HG03571 (cell line): Measurements from ENCODE around the gene SYNM.

Experiments used
- ATAC-seq: cut with Tn5 transposase; IDR thresholded peaks from one replicate; pipeline ENCODE4 v1.9.1; 2021; ENCODE audit not compliant: unreplicated experiment

Gene SYNM

DNA sequence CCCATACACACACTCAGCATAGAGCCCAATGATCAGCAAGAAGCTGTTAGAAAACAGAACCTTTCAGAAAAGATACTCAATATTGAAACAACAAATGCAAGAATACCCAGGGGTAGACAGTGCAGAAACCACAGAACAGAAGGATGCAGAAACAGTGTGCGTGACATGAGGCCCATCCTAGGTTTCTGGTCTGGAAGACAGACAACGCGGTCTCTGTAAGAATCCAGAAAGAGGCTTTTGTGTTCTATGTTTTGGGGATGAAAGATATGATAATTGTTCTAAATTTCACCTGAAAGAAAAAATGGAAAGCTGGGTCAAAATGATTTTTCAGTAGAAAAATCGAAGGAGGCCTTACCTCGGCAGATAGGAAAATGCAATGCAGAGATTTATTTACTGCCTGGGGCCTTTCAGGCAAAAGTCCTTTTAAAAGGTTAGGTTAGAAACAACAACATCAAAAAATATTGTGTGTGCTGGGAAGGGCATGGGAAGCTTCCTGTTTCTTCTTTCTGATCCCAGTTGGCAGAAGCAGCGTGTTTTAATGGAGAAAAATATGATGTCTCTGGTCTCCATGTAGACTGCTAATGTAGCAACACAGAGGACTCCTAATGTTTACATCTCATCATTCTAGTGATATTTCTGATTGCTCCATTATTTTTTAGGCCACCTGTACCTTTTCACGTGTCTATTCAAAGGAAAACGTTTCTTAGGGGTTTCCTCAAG, 17.0 kb downstream of the SYNM start:
- no peak for ATAC-seq

DNA sequence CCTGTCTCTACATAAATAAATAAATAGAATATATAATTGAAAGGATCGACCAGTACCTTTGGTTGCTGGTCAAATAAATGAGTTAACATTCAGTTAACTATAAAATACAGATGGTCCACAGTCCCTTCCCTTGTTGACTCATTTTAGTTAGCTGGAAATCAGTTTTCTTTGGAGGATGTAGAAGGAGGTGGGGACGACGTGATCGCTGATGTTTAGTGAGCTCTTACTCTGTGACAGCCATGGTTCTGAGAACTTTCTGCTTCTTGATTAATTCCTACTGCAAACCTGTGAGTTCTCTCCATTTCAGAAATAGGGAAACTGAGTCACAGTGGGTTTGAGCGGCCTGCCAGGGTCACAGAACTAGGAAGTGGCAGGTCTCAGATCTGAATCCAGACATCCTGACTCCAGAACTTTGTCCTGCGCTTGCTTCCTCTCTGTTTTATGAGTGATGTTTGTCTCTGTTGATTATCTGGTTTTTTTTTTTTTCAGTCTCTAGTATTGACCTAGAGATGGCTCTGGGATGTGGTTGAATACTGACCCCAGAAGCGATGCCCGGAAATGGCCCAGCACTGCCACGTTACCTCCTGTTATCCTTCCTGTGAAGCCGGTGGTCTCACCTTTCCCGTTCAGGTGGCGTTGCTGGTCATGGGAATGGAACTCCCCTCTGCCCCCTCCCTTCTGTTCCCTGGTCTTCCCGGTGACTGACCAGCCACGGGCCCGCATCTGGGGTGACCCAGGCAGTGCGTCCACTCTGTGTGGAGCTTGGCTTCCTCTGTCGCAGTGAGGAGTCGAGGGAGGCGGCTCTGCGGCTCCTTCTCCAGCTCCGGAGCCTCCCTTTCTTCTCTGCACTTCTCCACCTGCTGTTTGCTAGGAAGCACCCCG, 18.2 kb downstream of the SYNM start:
- ATAC-seq, result no peak

DNA sequence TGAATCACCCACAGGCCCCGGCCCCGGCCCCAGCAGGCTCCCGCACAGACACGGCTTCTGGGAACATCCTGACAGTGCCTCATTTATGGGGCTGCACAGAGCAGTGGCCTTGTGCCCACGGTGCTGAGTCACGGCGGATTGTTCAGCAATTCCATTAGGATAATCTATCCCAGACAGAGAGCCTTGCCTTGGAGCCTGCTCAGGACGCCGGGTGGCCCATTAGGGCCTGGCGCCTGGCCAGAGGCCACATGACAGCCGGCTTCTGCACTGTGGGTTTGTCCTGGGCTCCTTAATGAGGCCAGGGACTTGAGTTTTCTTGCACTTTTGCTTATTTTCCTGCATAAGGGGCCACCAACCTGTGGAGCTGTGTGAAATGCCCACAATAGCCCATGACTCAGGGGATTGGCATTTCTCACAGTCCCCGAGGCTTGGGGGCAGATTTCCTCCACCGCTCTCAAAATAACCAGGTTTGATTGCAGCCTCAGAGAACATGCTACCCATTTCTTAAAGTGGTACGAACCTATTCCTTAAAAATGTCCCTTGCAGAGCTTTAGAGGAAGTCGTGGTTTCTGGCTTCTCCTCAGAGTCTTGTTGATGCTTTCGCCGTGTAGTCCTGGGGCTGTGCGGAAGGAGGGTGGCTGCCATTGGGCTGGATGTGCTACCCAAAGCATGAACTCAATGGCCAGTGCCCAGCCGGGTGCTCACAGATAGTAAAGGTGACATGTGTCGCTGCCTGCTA, 19.0 kb downstream of the SYNM start:
- no peak for ATAC-seq

DNA sequence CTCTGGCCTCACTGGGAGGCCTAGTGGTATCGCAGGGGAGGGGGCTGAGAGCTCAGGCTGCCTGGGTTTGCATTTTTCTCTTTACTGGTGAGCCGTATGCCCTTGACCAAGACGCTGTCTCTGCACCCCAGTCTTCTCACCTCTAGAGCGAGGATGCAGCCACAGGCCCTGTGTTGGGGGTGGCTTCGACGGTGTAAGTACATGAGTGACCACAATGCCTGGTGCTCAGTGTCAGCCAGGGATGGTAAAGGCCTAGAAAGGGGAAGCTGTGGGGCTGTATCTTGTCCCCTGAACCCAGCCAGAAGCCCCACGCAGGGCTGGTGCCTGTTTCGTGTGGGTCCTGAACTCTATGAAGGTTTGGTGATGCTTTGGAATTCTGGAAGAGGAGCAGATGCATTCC, 19.8 kb downstream of the SYNM start:
- ATAC-seq, result no peak

DNA sequence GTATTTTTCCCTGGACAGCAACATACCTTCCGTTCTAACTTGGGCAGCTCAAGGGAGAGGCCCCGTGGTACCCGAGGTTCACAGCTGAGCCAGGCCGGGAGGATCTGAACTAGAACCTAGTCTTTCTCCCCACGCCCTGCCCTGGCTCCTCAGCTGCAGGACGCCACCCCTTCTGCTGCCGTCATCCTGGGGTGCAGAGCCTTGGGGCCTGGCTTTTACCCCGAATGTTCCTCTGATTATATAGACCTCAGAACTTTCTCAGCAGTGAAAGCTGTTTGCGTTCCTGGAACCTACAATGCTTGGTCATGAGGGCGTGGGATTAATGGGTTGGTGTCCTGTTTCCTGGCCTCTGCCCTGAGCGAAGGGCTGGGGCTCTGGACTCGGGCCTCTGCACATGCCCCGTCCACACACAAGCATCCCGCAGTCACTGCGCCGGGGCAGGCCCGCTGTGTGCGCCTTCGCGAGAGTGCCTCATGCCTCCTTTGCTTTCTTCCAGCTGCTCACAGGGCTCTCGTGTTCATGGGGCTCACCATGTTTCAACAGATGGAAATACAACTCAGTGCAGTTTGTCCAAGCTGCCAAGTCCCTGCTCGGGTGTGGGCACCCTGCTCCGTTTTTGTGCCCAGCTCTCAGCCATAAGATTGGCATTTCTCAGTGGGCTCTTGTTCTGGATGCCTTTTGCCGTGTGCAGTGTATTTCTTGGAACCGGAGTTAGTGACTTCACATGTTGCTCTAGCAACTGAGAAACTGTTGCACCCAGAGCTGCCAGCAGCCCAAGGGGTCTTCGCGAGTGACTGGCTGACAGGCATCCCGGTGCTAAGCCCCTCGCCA, 20.4 kb downstream of the SYNM start:
- ATAC-seq, result no peak

DNA sequence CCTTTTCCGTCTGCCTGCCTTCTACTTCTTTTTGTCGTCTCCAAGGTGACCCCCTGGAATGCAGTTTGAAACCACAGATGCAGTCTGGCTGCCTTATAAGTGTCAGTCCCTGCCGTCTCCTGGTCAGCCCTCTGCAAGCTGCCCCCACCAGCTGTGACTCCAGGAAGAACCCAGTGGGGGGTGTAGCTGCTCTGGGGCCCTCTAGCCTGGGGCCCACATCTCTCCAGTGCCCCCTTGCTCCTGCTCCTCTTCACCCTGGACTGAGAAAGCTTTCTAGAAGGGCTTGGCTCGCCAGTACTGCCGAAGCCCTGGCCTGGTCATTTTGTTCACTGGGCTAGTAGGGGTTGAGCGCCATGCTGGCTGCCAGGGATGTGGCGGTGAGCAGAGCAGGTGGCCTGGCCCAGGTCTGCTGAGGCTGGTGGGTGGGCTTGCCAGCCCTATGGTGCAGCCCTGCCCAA, 21.3 kb downstream of the SYNM start:
- no peak for ATAC-seq

DNA sequence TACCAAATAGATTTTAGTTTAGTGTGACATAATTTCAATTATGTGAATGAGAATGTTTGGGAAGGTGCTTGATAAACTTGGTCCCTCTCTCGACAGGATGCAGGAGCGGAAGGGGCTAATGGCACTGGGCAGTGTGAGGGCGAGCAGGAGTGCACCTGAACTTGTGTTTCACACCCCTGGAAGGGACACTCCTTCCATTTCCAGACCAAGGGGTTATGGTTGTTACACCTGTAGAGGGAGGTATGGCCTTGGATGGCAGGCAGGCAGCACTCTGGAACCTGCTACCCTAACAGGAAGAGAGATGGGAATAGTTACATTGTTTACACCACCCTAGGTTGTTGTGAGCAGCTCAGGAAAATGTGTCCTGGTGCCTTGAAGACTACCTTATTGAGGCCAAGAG, 22.1 kb downstream of the SYNM start:
- ATAC-seq, result no peak

DNA sequence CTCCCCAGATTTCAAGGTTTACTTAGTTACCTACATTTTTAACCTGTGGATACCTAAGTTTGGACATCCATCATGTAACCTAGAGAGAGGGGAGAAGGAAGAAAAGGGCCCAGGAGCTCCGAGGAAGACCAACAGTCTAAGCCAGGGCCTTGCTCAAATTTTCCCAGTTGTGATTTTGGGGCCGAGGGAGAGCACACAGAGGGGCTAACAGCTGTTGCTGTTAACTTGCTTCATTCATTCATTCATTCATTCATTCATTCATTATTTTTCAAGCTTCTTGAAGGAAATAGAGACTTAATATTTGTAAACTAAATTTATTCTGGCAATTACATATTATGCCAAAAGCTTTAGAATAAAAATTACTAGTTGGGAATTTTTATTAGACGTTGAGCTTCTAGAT, 22.9 kb downstream of the SYNM start:
- no peak for ATAC-seq

DNA sequence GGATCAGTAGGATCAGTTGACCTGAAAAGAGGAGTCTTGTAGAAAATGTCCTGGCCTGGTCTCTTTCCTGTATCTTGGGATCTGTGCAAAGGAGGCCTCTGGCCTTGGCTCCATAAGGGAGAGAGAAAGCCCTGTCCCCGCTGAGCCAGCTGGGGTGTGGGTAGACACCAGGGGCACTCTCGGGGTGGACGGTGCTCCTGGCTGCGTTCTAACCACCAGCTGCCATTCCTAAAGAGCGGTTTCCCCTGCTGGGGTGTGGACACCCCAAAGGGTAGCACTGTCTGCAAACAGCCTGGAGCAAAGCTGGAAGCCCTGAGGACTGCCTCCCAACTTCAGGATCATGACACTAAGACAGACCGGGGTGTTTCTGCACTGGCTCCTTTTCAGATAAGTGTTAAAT, 23.5 kb downstream of the SYNM start:
- no peak for ATAC-seq

DNA sequence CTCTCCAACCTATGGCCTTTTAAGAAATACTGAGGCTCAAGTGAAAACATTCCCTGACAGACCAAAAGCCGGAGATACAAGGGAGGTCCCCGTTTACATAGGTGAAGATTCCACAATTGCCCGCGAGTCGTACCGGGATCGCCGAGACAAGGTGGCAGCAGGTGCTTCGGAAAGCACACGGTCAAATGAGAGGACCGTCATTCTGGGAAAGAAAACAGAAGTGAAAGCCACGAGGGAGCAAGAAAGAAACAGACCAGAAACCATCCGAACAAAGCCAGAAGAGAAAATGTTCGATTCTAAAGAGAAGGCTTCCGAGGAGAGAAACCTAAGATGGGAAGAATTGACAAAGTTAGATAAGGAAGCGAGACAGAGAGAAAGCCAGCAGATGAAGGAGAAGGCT, 24.8 kb downstream of the SYNM start:
- no peak for ATAC-seq

DNA sequence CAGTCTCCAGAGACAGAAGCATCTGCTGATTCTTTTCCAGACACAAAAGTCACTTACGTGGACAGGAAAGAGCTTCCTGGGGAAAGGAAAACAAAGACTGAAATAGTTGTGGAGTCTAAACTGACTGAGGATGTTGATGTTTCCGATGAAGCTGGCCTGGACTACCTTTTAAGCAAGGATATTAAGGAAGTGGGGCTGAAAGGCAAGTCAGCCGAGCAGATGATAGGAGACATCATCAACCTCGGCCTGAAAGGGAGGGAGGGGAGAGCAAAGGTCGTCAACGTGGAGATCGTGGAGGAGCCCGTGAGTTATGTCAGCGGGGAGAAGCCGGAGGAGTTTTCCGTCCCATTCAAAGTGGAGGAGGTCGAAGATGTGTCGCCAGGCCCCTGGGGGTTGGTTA, 25.4 kb downstream of the SYNM start:
- no peak for ATAC-seq

DNA sequence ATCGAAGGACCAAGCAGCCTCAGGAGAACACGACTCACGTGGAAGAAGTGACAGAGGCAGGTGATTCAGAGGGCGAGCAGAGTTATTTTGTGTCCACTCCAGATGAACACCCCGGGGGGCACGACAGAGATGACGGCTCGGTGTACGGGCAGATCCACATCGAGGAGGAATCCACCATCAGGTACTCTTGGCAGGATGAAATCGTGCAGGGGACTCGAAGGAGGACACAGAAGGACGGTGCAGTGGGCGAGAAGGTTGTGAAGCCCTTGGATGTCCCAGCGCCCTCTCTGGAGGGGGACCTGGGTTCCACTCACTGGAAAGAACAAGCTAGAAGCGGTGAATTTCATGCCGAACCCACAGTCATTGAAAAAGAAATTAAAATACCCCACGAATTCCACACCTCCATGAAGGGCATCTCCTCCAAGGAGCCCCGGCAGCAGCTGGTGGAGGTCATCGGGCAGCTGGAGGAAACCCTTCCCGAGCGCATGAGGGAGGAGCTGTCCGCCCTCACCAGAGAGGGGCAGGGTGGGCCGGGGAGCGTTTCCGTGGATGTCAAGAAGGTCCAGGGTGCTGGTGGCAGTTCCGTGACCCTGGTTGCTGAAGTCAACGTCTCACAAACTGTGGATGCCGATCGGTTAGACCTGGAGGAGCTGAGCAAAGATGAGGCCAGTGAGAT, 26.0 kb downstream of the SYNM start:
- ATAC-seq, result no peak

DNA sequence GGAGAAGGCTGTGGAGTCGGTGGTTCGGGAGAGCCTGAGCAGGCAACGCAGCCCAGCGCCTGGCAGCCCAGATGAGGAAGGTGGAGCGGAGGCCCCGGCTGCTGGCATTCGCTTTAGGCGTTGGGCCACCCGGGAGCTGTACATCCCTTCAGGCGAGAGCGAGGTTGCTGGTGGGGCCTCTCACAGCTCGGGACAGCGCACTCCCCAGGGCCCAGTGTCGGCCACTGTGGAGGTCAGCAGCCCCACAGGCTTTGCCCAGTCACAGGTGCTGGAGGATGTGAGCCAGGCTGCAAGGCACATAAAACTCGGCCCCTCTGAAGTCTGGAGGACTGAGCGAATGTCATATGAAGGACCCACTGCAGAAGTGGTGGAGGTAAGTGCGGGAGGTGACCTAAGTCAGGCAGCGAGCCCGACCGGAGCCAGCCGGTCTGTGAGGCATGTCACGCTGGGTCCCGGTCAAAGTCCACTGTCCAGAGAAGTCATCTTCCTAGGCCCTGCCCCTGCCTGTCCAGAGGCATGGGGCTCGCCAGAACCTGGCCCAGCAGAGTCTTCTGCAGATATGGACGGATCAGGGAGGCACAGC, 26.7 kb downstream of the SYNM start:
- ATAC-seq, result no peak

DNA sequence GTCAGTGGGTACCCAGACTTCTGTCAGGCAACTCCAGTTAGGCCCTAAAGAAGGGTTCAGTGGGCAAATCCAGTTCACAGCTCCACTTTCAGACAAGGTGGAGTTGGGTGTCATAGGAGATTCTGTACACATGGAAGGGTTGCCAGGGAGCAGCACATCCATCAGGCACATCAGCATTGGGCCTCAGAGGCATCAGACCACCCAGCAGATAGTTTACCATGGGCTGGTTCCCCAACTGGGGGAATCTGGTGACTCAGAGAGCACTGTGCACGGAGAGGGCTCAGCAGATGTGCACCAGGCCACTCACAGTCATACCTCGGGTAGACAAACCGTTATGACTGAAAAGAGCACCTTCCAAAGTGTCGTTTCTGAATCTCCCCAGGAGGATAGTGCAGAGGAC, 27.2 kb downstream of the SYNM start:
- no peak for ATAC-seq

DNA sequence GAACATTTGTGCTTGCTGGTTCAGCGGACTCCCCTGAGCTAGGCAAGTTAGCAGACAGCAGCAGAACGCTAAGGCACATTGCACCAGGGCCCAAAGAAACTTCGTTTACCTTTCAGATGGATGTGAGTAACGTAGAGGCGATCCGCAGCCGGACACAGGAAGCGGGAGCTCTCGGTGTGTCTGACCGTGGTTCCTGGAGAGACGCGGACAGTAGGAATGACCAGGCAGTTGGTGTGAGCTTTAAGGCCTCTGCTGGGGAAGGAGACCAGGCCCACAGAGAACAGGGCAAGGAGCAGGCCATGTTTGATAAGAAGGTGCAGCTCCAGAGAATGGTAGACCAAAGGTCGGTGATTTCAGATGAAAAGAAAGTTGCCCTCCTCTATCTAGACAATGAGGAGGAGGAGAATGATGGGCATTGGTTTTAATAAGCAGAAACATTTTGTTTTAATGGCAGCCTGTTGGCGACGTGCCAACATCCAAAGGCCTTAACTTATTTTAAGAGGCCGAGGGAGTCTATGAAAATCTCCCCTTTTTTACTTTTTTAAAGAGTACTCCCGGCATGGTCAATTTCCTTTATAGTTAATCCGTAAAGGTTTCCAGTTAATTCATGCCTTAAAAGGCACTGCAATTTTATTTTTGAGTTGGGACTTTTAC, 27.9 kb downstream of the SYNM start:
- ATAC-seq, result no peak

DNA sequence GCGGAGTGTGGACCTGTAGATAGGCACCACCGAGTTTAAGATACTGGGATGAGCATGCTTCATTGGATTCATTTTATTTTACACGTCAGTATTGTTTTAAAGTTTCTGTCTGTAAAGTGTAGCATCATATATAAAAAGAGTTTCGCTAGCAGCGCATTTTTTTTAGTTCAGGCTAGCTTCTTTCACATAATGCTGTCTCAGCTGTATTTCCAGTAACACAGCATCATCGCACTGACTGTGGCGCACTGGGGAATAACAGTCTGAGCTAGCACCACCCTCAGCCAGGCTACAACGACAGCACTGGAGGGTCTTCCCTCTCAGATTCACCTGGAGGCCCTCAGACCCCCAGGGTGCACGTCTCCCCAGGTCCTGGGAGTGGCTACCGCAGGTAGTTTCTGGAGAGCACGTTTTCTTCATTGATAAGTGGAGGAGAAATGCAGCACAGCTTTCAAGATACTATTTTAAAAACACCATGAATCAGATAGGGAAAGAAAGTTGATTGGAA, 29.5 kb downstream of the SYNM start:
- ATAC-seq, result no peak

DNA sequence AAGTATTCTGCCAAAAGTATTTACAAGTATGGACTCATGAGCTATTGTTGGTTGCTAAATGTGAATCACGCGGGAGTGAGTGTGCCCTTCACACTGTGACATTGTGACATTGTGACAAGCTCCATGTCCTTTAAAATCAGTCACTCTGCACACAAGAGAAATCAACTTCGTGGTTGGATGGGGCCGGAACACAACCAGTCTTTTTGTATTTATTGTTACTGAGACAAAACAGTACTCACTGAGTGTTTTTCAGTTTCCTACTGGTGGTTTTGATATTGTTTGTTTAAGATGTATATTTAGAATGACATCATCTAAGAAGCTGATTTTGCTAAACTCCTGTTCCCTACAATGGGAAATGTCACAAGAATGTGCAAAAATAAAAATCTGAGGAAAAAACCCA, 30.3 kb downstream of the SYNM start:
- no peak for ATAC-seq

DNA sequence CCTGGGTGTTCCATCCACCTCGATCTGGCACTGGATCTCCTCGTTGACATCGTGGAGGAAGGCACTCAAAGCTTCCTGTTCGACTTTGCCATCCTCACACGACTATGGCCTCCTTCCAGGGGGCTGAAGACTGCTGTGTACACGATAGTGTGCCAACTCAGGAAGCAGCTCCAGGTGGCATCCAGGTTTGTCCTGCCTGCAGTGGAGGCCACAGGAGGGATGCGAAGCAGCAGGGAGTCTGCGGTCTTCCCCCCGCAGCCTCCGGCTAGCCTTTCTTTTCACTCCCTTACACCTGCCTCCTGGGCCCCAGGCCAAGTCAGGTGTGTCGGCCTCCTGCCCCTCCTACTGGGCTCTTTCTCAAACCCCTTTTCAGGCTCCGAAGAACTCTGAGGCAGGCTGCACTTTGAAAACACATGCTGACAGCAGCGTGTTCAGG, 32.2 kb downstream of the SYNM start:
- no peak for ATAC-seq

DNA sequence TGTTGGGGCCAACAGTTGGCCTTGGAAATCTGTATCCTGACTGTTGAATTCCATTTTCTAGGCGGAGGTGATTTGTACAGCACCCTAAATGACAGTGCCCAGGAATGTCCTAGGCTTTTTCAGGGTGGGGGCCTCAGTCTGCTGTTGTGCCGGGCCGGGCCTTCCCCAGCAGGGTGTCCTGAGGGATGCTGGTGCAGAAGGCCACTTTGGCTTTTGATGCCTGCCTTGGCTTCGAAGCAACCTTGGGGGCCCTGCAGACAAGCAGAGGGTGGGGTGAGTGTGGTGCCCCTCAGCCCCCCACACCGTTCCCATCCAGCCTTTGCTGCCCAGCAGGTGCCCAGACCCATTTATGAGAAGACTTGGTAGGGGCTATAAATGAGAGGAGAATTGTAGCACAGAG, 33.0 kb downstream of the SYNM start:
- ATAC-seq, result no peak
